Breast epithelium (tissue), 4 donors: ENCODE data around the gene LOX. TPM values are rescaled to one million over a fixed set of nuclear protein-coding genes. Genes with fewer than 3 reads are reported as not detected.

Experiments
- DNase-seq, 2 donors: peaks; one replicate each; pipeline ENCODE4 v3.0.0-alpha.2; 2019; ENCODE audit warnings: low spot score in 2 of 2
- H3K27ac ChIP-seq, 2 donors: fragments of 200-600 bp; sonication (generic) in 1 of 2; one replicate each; pipeline ENCODE4 v1.5.1; 2016 to 2019; ENCODE audit warnings: mild to moderate bottlenecking in 1 of 2
- H3K27me3 ChIP-seq, 2 donors: fragments of 200-600 bp; sonication (generic) in 1 of 2; one replicate each; pipeline versions ENCODE4 v1.5.1 to v1.6.0; 2017 to 2019; ENCODE audit warnings: control low read depth in 1 of 2, mild to moderate bottlenecking in 1 of 2
- H3K36me3 ChIP-seq: fragments of 200-600 bp; one replicate; pipeline ENCODE4 v1.5.1; 2019
- H3K4me1 ChIP-seq, 2 donors: fragments of 200-600 bp; sonication (generic); one replicate each; pipeline ENCODE4 v1.5.1; 2016 to 2019; ENCODE audit warnings: control low read depth in 1 of 2
- H3K4me3 ChIP-seq, 3 donors: fragments of 200-600 bp; sonication (generic); 1 replicate in 2 of 3; 2 replicates in 1 of 3; pipeline ENCODE4 v1.5.1; 2016 to 2019; ENCODE audit warnings: mild to moderate bottlenecking in 3 of 3, moderate library complexity in 2 of 3
- H3K9me3 ChIP-seq, 2 donors: fragments of 200-600 bp; sonication (generic) in 1 of 2; one replicate each; pipeline ENCODE4 v1.5.1; 2016 to 2019; ENCODE audit warnings: control low read depth in 1 of 2
- CTCF ChIP-seq, 3 donors: fragments of 450-650 bp; IDR thresholded peaks; one replicate each; pipeline ENCODE4 v1.5.1; 2016 to 2017; ENCODE audit warnings: antibody characterized with exemption in 3 of 3, mild to moderate bottlenecking in 3 of 3, moderate library complexity in 3 of 3
- POLR2A ChIP-seq: fragments of 450-650 bp; IDR thresholded peaks from one replicate; pipeline ENCODE4 v1.6.1; 2016; ENCODE audit warnings: antibody characterized with exemption, mild to moderate bottlenecking, moderate library complexity
- POLR2AphosphoS5 ChIP-seq, 3 donors: sonication (generic); formaldehyde crosslinking; IDR thresholded peaks; one replicate each; pipeline ENCODE4 v1.6.1; 2017; ENCODE audit warnings: antibody characterized with exemption in 3 of 3
- intact Hi-C: fragments of 100-400 bp; cut with DNase I; formaldehyde crosslinking; loops from one replicate; pipeline ENCODE4 v1.15.1; 2023; ENCODE audit warnings: low total_unique reads
- total RNA-seq, 3 donors: library from RNA; depleted of rRNA; stranded (reverse); fragments of >200 nt; gene quantifications; one replicate each; pipeline ENCODE4 v1.1.0, GENCODE V29; 2016

LOX gene
- total RNA-seq, 3 donors from 2014 or later = 22.4 to 162 (median 35.4) TPM

- no peak overlapping the region for H3K4me3 ChIP-seq
- intact Hi-C loops = no loop called here
- no peaks in the 10 kb centered on the region for H3K36me3 ChIP-seq
- H3K4me1 ChIP-seq = no peaks in the 10 kb centered on the region
- no peaks in the 10 kb centered on the region for H3K9me3 ChIP-seq
- H3K27ac ChIP-seq = no peak overlapping the region
- TF ChIP-seq CTCF (IDR thresholded peaks at IDR 0.05) = no peak
- TF ChIP-seq POLR2AphosphoS5 (IDR thresholded peaks at IDR 0.05) = no peak
- TF ChIP-seq POLR2A = no peak
- no peak for DNase-seq
- no peaks in the 10 kb centered on the region for H3K27me3 ChIP-seq
Measured at GRCh38 chr5:122064992-122065391, 13.1 kb downstream of the LOX start.

GRCh38 chr5:122063836-122064235 lies 14.2 kb downstream of the LOX start:
- no peak for TF ChIP-seq POLR2AphosphoS5 (IDR thresholded peaks at IDR 0.05)
- no peak for TF ChIP-seq CTCF (IDR thresholded peaks at IDR 0.05)
- no peak for TF ChIP-seq POLR2A
- intact Hi-C loops = no loop called here
- no peaks in the 10 kb centered on the region for H3K9me3 ChIP-seq
- H3K4me1 ChIP-seq = no peaks in the 10 kb centered on the region
- H3K27ac ChIP-seq = no peak overlapping the region
- H3K36me3 ChIP-seq = no peaks in the 10 kb centered on the region
- H3K4me3 ChIP-seq = no peak overlapping the region
- H3K27me3 ChIP-seq = no peaks in the 10 kb centered on the region
- no peak for DNase-seq

GRCh38 chr5:122062205-122062604 lies 15.9 kb downstream of the LOX start:
- H3K4me3 ChIP-seq = no peak overlapping the region
- intact Hi-C loops = no loop called here
- DNase-seq = no peak
- H3K9me3 ChIP-seq = no peaks in the 10 kb centered on the region
- TF ChIP-seq CTCF (IDR thresholded peaks at IDR 0.05) (no peak), POLR2AphosphoS5 (IDR thresholded peaks at IDR 0.05) (no peak), POLR2A (no peak)
- H3K27me3 ChIP-seq = no peaks in the 10 kb centered on the region
- no peak overlapping the region for H3K27ac ChIP-seq
- H3K4me1 ChIP-seq = no peaks in the 10 kb centered on the region
- no peaks in the 10 kb centered on the region for H3K36me3 ChIP-seq

- TF ChIP-seq POLR2A = no peak
- TF ChIP-seq POLR2AphosphoS5 (IDR thresholded peaks at IDR 0.05) = no peak
- no peak for TF ChIP-seq CTCF (IDR thresholded peaks at IDR 0.05)
- intact Hi-C loops = no loop called here
- DNase-seq = no peak
- H3K36me3 ChIP-seq = no peaks in the 10 kb centered on the region
- no peaks in the 10 kb centered on the region for H3K27me3 ChIP-seq
- H3K9me3 ChIP-seq = no peaks in the 10 kb centered on the region
- no peaks in the 10 kb centered on the region for H3K4me1 ChIP-seq
- no peak overlapping the region for H3K27ac ChIP-seq
- H3K4me3 ChIP-seq = no peak overlapping the region
Measured at GRCh38 chr5:122056913-122057312, 21.1 kb downstream of the LOX start.

- Histone ChIP-seq H3K4me3 (no peak overlapping the region), H3K36me3 (no peaks in the 10 kb centered on the region), H3K27me3 (no peaks in the 10 kb centered on the region), H3K9me3 (no peaks in the 10 kb centered on the region), H3K27ac (no peak overlapping the region), H3K4me1 (no peaks in the 10 kb centered on the region)
- DNase-seq = no peak
- TF ChIP-seq POLR2A (no peak), CTCF (IDR thresholded peaks at IDR 0.05) (no peak), POLR2AphosphoS5 (IDR thresholded peaks at IDR 0.05) (no peak)
- intact Hi-C loops = no loop called here
Measured at GRCh38 chr5:122054266-122054665, 23.8 kb downstream of the LOX start.
